HG02943 (cell line): Measurements from ENCODE around the gene SCN3B.

Source experiments
- ATAC-seq: cut with Tn5 transposase; IDR thresholded peaks from one replicate; pipeline ENCODE4 v1.9.1; 2021; ENCODE audit warnings: mild to moderate bottlenecking, low read depth, moderate library complexity; ENCODE audit not compliant: unreplicated experiment

SCN3B gene

DNA sequence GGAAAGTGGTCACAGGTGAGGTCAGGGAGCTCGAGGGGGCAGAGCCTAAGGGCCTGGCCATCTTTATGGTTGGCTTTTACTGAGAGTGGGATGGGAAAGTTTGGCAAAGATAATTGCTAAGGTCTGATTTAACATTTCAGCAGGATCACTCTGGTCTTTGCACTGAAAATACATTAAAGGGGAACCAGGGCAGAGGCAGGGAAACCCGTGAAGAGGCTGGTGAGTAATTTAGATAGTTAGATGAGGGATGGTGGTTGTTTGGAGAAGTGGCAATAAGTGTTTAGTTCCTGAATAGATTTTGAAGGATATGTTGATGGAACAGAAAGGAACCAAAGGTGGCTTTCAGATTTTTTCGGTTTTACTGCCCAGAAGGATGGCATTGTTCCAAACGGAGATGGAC, 50.8 kb downstream of the SCN3B start:
- ATAC-seq = no peak

DNA sequence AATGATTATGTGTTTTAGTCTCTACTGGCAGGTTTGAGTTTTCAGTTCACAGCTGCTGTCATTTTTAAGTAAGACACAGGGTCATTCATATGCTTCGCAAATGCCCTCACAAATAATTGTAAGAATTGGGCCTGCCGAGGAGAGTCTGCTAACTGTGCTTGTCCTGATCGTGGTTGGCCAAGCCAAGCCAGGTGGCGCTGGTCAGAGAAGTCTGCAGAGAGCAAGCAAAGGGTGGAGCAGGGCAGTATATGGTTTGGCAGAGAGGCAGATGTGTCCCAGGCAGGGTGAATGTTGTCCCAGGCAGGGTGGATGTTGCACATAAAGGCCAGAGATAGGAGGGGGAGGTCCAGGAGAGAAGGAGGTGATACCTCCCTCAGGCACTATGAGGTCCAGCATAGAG, 52.7 kb downstream of the SCN3B start:
- ATAC-seq = no peak

DNA sequence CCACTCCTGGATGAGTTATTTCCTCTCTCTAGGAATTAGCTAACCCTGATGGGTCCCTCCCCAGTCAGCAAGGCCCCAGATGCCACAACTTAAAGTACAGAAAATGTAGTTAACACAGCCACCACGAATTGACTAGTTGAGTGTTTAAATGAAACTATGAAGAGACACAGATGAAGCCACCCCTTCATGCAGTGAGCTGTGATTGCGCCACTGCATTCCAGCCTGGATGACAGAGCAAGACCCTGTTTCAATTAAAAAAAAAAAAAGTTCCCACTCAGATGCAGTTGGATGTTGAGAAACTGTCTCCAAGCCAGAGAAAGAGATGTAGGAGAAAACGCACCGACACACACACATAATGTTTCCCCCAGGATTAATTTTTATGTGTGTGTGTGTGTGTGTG, 53.3 kb downstream of the SCN3B start:
- no peak for ATAC-seq

DNA sequence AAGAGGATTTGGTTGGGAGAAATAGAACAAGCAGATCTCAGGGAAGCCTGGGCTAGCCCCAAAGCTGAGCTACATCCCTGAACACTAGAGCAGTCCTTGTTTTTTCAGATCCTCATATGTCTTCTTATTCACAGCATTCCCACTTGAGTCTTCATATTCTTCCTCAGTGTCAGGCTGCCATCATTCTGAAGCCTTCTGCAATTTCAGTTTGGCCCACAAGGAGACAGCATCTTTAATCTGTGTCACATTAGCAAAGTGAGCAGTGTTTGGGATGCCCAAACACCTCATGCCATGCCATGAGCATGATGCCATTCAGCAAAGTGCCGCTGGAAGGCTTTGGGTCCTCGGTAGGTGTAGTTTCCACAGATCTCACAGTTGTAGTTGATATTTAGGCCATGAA, 56.6 kb downstream of the SCN3B start:
- no peak for ATAC-seq

DNA sequence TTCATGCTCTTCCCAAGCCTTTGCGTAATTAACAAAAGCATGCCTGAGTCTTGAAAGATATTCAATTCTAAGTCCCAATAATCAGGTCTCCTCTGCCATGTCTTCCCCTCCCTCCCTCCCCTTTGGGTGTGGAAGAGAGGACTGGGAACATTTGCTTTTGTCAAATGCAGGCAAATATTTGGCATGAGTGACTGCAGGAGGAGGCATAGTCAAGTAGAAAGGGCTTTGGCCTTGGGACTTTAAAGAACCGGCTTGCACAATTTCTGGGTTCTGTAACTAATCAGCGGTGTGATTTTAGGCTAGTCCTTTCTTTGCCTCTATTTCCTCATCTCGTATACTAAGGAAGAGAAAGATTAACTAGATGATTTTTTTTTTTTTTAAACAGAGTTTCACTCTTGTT, 59.5 kb downstream of the SCN3B start:
- ATAC-seq = no peak

DNA sequence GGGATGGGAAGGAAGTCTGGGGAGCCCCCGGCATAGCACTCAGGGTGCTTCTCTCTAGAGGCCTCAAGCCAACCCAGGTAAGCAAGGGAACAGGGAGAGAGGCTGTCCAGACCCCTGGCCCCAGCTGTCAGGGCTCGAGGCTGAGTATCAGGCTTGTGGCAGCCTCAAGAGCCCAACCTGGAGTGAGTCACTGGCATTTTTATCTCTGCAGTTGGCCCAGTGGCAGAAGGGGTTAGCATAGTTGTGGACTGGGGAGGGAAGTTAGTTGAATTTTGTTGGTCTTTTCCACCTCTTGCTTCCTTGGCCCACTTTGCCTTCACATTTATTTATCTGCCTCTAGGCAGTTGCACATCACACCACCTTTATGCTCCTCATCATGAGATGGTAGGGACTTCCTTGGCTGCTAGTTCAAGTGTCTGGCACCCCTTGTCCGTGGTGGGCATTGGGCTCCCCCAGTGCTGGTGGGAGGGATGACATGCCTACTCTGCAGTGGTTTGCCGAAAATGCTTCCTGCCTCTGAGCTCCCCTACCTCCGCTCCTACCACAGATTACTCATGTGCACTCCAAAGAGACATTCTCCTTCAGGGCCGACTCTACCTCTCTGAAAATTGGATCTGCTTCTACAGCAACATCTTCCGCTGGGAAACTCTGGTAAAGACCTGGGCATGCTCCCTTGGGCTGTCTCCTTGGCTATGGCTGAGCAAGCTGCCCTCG, 60.1 kb downstream of the SCN3B start:
- no peak for ATAC-seq

DNA sequence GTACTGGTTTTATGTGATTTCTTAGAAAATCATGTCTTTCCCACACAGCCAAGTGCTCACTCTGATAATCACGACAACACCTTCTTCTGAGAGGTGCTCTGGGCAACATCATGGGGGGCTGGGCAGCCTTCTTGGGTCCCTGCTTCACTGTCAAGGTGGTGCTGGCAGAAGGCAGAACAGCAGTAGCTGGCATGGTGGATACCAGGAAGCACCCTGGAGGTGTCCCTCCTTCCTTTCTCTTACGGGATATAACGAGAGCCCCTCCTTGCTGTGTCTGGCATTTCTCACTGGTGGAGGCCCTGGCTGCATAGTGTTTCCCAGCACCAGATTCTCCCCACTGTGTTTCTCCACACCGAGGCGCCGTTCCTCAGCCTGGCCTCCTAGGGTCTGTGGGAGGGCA, 60.9 kb downstream of the SCN3B start:
- no peak for ATAC-seq

DNA sequence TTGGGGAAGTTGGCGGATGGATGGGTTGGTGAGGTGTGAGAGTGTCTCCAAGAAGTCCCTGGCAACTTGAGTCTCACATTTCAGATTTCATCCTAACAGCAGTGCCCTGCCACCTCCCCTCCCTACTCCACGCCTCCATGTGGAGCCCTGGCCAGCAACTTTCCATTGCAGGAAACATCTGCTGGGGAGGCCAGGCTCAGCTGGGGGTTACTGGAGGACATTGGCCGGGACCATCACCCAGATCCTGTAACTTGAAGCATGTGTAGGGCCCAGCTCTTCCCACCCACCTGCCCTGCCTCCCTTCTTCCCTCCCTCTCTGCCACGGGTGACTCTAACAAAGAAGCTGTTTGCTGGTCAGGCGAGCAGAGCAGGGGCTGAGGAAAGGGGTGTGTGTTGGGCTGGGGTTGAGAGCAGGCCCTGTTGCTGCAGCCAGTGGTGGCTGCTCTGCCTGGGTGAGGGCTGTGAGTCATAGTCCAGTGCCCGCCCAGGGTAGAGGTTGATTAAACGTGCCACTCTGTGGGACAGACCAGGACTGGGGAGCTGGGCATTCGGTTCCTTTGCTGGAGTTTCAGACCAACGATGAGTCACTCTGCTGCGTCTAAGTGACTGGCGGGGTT, 64.0 kb downstream of the SCN3B start:
- ATAC-seq = no peak

DNA sequence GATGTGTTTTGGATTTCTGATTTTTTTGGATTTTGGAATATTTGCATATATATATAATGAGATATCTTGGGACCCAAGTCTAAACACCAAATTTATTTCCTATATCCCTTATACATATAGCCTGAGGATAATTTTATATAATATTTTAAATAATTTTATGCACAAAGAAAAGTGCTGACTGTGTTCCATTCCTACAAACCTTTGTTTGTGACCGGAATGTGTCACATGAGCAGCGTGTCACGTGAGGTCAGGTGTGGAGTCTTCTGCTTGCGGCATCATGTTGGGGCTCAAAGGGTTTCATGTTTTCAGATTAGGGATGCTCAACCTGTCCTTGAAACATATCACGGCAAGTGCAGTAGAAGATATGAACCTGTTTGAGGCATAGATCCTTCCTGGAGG, 65.6 kb downstream of the SCN3B start:
- ATAC-seq = no peak

DNA sequence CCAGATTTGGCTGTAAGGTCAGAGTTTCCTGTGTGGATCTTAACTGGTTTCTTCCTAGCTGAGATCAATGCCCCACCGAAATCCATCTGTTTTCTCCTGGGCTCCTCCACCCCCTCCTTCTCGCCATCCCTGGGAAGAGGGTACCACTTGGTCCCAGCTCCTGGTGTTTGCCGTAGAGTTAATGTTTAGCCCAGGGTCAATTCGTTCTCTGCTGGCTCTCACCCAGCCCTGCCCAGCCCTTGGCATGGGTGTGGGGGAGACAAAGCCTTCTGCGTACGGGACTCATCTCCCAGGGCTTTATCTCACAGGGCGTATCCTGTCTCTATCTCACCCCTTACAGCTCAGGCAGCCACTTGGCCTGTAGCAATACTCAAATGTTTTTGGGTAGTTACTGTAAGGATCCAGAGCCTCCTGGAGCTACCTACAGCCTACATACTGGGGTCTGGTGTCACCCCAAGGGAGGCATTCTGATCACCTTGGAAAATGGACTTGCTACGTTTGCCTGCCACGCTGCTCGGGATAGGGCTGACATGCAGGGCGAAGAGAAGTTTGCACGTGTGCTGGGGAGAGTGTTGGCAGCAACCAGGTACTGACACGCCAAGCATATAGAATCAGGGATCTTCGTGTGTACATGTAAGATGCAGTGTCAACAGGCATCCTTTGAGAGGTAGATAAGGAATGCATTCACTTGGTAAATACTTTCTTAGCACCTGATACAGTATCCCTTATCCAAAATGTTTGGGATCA, 66.1 kb downstream of the SCN3B start:
- ATAC-seq = no peak

DNA sequence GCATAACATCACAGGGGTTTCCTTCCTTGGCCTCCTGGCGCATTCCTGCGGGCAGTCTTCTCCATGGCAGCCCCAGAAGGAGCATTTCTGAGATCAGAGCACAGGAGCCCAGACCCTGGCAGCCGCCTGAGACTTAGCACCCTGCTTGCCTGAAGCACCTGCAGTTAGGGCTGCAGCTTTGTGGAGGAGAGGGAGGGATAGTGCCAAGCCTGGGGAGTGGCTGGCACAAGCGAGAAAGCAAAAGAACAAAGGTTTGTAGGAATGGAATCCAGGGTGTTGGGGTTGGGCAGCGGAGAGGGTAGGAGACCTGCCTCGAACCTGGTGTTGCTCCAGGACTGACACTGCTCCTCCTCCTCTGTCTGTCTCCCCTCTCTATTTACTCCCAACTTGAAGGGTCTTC, 66.9 kb downstream of the SCN3B start:
- no peak for ATAC-seq

DNA sequence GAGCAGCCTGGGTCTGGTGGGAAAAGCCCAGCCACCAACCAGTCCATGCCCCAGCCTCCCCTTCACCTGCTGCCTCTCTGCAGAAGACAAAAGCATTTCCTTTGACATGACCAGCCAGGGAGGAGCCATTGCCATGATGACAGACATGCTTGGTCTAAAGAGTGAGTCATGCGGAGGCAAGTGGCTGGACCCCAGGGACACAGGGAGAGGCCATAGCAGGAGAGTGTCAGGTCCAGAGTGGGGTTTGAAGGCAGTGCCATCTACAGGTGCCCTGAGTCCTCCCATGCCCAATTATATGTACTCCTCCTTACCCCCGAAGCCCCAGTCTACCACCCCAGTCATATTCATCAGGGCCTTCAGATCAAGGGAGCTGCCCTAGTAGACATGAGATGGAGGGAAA, 67.4 kb downstream of the SCN3B start:
- no peak for ATAC-seq

DNA sequence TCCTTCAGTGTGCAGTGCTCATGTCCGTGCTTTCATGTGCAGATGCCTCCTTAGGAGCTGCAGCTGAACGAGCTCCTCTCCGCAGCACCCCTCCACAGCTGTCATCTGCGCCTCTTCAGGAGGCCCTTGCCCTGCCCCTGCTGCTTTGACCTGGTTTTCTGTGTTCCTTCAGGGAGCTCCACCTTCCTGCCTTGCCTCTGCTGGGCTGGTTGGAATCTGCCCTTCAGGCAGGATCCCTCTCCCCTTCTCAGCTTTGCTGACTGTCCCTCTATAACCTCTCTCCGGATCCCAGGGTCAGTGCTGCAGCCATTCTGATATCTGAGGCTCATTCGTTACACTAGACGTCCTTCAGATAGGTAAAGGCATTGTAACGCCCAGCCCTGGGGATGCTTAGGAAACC, 67.9 kb downstream of the SCN3B start:
- no peak for ATAC-seq

DNA sequence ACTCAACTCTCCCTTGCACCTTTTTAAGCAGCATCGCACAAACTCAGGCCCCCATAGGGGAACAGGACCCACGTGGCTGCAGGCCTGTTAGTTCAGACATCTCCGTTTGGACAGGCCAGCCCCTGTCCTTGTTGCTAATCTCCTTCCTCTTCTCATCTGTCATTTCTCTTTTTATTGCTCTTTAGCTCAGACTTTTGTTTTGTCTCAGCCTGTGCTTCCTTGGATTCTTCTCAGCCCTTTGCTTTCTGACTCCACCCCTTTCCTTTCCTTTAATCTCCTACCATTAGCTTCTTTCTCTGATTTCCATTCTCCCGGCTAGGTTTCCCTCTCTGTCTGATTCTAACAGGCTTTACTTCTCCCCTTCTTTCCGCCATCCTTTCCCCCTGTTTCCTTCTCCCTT, 68.7 kb downstream of the SCN3B start:
- no peak for ATAC-seq

DNA sequence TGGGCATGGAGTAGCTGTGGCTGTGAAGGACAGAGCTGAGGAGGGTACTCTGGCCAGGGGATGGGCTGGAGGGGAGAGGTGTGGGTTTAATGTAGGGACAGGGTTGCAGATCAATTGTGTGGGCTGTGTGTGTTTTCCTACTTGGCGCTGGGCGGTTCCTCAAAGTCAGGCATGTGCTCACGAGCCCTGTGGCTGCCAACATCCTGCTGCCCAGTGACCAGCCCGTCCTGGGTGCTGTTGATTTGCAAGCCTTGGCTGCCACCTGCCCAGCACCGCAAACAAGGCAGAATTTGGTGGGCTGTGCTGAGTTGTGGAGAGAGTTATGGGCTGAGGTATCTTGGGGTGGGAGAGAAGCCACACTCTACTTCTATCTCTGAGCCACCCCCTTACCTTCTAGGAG, 69.2 kb downstream of the SCN3B start:
- no peak for ATAC-seq

DNA sequence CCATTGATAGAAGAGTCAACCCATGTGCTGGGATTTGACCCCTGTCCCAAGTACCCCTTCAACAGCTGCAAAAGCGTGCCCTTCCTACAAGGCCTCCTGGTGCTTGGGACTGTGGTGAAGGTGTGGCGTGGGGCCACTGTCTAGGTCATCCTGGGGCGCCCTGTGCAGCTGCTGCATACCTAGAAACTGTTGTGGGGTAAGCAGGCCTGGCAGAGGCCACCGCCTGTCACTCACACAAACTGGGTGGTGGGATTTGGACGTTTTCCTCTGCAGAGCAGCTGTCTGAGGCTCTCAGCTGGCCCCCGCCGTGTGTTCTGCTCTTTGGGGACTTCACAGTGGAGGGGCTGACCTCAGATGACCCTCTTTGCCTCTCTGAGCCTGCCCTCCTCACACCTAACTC, 69.7 kb downstream of the SCN3B start:
- ATAC-seq = no peak

DNA sequence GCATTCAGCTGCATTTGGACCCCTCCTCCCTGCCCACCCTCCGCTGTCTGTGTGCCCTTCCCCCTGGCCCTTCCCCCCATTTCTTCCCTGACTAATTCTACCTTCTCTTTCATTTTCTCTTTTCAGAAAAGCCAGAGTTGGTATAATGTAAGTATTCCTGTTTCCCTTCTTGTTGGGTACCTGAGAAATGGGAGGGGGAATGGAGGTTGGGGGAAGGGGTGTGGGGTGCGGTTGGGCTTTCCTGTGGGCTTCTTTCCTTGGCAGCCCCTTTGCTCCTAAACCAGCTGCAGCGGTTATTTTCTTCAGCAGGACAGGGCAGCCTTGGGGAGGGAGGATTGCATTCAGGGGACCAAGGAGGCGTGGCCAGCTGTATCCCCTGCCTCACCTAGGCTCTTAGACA, 70.2 kb downstream of the SCN3B start:
- no peak for ATAC-seq

DNA sequence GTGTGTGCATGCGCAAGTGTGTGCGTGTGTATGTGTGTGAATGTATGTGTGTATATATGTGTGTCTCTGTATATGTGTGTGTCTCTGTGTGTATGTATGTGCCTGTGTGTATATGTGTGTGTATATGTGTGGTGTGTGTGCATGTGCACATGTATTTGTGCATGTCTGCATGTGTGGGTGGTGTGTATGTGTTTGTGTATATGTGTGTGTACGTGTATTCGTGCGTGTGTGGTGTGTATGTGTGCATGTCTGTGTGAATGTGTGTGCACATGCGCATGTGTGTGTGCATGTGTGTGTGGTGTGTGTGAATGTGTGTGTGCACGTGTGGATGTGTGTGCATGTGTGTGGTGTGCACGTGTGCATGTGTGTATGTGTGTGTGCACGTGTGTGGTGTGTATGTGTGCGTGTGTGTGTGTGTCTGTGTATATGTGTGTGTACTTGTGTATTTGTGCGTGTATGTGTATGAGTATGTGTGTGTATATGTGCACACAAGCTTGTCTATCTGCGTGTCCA, 71.4 kb downstream of the SCN3B start:
- ATAC-seq = no peak

DNA sequence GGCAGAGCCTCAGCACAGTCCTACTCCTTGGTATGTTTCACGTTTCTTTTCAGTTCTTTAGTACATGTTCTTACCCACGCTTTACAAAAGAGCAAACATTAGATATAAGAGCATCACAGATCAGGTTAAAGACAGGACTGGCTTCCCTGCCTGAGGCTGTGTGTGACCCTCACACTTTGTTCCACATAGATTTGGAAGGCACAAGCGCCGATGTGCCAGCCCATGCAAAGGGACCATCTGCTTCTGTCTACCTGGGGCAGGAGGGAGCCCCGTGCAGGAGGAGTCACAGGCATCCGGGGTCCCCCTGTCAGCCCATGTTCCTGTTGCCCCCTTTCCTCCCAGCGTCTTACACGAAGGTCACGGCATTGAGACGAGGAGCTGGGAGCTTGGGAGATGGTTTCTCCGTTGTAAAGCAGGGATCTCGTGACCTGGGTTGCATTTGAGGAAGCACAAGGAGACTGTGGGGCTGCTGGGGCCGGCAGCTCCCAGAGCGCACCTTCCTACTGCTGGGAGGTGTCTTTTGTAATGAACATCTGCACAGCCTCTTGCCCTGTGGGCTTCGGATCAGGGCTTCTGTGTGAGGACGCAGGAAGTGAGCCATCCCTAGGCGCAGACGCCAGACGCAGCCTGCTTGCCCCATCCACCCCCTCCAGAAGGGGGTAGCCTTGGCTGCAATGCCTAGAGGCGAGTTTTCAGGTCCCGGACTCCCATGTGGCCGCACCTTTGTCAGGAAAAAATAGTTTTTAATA, 72.6 kb downstream of the SCN3B start:
- no peak for ATAC-seq

DNA sequence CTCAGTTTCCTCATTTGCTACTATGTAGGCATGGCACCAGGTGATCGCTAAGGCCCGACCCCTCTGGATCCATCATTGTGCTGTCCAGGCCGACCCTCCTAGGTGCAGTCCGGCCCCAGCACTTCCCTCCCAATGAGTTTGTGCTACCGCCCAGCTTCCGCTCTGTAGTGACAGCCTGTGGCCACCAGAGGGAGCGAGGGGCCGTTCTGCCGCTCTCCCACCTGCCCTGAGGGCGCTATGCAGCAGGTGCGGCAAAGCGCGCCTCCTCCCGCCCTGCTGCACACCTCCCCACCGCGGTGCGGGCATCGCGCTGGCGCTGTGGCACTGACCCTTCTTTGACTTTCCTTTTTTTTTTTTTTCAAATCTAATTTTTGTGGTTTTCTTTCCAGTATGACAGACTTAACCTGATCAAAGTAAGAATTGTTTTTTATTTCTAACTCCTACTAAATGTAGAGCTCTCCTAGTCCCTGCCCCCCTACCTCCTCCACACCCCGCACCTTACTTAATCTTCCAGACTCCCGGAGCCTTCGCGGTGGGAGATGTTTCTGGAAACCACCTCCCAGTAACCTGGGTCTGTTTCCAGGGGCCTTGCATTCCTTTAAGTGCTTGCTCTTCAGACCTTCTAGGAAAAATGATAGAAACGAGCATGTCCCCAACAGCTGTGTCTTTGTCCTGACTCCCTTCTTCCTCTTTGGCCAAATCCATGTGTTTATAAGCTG, 73.7 kb downstream of the SCN3B start:
- ATAC-seq = peak; percentile 72
